Measurements from ENCODE around the gene HOXC11.

HOXC11 gene

DNA sequence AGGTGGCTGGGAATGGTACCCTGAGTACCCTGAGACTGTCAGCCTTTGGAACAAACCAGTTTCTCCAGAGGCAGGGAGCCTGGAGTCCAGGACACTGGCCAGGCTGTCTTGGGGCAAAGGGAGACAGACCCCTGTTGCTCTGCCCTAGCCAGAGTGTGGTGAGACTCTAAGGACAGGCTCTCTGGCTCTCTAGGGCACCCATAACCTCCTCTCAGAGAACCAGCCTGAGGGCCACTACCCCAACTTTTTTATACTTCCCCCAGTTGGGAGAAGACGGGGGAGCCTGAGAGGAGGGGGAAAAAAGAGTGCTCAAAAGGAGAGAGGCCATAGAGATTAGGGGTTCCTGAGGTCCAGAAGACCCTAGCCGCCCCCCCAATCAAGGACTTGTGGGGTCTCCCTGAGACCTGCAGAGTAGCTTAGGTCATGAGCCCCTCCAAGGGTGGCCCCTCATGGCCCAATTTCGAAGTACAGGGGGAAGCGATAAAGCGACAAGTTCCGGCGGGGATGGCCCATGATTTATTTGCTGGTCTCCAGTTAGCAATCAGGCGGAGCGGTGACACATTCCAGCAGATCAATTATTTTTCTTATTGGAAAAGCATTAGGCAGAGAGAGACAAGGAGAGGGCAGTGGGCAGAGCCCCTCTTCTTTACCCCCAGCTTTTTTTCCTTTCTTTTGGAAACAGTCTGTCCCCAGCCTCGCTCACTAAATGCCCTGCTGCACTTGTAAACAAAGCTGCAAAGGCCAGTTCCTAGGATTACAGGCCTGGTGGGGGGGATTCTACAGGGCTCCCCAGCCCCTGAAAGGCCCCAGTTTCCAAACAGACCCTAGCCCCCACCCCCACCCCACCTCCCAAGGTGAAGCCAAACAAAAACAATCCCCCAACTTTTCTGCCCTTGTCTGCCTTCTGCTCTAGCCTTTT is 37.4 kb downstream of the HOXC11 start:
- DNase-seq (ENCODE audit: low read depth), result no peak

- no peak for DNase-seq (ENCODE audit: low read depth)
Observed at GRCh38 chr12:54010972-54011664, 38.2 kb downstream of the HOXC11 start.

DNA sequence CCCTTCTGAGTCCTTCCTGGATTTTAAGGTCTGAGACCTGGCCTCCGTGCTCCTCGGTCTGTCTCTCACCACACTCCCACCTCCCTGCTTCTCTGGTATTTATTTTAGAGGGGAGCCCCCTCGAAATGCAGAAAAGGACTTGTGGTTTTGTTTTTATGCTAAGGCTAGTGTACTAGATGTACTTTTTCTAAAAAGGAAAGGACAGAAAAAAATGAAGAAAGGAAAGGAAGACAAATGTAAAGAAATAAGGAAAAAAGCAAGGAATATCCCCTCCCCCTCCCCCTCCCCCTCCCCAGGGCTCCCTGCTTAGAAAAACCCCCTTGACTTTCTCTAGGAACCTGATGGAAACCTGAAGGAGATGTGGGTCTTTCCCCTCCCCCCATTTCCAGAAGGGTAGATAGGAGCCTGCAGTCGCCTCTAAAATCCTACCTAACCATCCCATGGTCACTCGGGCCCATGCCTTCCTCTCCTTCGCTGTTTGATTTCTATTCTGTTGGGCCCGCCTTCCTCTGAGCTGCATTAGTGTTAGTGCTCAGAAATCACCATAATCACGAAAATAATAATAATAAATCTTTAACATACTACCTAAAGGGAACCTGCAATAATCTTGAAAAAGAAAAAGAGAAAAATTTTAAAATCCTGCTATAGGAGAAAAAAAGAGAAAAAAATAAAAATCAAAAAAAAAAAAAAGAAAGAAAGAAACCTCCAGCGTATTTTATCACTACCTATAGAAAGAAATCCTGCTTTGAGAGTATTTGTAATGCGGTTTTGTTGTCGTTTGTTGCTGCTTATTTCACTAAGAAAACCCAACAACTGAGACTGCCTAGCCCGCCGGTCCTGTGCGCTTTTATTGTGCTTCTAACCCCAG is 39.0 kb downstream of the HOXC11 start:
- no peak for DNase-seq (ENCODE audit: low read depth)

DNA sequence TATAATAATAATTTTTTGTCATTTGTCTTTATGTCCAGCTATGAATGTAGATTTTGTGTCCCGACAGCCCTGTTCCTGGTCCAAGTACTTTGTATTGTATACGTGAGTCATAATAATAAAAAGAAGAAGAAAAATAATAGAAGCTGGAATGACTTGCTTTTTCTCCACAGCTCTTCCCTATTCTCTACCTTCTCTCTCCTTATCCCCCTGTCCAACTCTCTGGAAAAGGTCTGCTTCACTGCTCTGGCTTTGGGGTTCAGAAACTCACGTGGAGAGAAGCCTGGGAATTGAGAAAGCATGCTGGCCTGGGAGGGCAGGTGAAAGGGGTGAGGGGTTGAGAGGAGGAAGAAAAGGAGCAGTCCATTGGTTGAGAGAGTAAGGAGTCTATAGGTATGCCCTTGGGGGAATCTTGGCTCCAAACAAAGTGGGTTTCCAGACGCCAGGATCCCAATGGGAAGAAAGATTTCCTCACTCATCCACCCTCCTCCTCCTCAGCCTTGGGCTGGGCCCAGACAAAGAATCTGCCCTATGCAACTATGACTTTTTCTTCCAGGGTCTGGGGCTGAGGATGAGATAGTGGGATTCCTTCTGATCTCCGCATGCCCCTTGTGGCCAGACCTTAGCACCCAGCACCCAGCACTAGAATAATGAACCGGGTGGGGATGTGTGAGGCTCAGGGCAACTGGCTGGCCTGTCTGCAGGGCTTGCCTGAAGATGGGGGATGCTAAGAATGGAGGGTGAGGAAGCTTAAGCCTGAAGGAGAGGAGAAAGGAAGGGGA is 39.9 kb downstream of the HOXC11 start:
- no peak for DNase-seq (ENCODE audit: low read depth)

DNA sequence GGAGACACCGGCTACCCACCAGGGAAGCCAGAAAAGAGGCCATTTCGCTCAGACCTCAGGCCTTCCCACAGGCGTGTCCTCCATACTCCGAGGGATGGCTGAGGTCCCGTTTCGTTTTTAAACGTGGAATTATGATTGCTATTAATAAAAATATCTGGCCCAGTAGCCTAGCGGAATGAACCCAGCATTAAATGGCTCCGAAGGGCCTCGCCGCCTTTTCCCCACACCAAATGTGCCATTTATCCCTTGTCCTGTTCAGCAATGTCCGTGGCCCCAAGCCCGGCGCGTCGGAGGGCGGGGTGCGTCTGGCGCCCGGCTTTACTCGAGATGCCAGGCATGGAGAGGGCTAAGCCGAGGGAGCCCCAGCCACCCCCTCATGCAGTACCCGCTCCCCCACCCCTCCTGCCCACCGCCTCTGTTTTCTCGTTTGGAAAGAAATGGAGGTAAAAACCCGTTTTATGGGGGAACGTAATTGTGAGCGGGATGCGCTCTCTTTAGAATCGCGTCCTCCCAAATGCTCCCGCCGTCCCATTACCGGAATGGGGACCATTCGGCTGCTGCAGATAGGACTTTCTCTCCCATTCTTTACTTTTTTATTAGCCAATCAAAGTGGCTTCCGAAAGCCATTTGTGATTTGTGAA is 41.6 kb downstream of the HOXC11 start:
- DNase-seq (ENCODE audit: low read depth), result no peak

DNA sequence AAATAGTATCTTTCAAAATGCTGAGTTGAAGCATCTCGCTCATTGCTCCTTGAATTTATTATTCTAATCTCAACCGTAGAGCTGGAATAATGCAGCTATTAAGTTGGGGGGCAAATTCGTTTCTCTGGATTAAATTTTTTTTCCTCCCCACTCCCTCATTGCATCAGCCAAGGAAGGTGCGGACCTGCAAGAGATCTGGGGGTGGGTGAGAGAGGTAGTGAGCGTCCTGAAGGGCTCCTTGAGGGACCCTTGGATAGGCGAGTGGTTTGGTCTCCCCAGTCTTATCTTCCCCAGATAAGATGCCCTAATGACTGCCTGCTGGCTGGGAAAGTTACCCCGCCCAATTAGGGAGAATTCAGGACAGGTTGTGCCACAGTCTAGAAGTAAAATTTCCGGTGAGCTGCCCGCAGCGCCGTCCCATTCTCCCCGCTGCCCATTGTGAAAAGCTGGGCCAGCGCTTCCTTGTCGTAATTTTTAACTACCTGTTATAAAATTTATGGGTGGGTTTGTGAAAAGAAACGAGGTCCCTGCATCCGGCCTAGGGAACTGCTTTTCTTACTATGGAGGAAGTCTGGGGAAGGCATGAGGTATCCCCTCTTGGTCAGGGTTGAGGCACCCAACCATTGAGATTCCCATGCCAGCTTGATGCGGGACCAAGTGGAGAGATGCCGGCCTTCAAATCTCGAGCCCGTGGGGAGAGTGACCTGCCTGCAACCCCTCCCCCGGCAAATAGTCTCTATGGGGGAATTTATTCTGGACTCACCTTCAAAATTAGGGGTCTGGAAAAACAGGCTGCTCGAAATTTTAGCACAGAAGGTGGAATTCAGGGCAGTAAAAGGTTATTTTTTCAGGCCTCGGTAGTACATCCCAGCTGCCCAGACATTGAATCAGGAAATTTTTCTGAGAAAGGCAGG is 42.3 kb downstream of the HOXC11 start:
- DNase-seq (ENCODE audit: low read depth), result no peak

GRCh38 chr12:54016051-54016450 is 43.1 kb downstream of the HOXC11 start:
- no peak for DNase-seq (ENCODE audit: low read depth)

DNA sequence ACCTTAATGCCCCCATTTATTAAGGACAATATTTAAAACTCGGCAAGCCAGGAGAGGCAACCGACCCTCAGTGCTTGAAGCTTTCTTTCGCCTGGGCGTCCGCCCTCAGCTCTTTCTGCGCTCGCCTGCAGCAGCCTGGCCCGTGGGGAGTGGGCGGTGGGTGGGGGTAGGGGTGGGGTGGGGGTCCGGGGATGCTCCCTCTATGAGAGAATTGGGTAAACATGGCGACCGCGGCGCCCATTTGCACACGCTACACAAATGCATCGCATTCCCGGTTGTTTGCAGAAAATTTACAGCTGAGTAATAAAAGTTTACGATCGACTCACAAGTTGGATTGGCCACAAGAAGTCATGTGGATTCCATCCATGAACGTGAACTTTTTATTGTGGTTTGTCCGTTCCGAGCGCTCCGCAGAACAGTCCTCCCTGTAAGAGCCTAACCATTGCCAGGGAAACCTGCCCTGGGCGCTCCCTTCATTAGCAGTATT is 43.6 kb downstream of the HOXC11 start:
- no peak for DNase-seq (ENCODE audit: low read depth)

GRCh38 chr12:54017027-54017788 is 44.3 kb downstream of the HOXC11 start:
- no peak for DNase-seq (ENCODE audit: low read depth)

DNA sequence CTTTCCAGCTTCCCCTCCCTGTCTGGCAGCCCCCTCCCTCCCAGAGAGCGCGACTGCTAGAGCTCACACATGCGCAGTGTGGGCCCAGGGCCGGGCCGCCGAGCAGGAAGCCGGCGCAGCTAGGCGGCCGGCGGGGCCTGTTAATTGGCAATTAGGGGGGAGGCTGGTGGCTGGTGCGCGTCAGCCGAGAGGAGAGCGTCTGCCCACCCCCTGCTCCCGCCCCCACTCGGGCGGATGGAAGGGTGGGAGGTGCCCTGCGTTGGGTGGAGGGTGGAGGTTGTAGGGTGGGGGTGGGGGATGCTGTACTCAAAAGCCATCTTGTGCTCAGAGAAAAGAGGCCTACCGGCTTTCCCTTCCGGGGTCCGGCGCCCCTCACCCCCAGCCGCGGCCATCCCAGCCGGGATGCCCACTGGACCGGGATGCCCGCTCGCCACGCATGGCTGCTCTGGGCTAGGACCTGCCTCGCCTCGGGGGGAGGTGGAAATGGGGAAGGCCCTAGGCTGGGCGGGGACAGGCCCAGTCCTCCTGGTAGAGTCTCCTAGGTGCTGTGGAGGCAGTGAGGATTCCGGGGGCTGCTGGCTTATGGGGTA is 45.0 kb downstream of the HOXC11 start:
- peak; percentile 42 for DNase-seq (ENCODE audit: low read depth)

DNA sequence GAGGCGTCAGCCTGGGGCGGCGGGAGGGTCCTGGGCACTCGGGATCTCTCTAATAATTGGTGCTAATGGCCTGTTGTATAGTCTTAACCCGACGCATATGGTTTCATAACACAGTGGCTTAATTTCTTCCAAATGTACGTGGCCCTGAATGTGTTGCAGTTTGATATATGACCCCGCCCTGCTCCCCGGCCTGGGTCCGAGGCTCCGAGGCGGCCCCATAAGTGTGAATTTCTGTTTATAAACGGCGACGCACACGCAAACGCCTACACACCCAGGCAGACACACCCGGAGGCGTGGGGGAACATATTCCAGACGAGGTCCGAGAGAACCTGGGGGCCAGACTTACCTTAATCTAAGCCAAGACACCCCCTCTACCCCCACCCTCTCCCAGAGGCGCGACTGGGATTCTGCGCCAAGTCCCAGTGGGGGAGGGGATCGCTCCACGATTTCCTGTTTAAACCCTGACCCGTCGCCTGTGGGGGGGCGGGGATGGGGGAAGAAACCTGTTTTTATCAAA is 45.6 kb downstream of the HOXC11 start:
- no peak for DNase-seq (ENCODE audit: low read depth)

GRCh38 chr12:54019091-54019811 is 46.3 kb downstream of the HOXC11 start:
- DNase-seq (ENCODE audit: low read depth), result no peak

GRCh38 chr12:54019924-54020590 is 47.1 kb downstream of the HOXC11 start:
- no peak for DNase-seq (ENCODE audit: low read depth)

- DNase-seq (ENCODE audit: low read depth), result no peak
Observed at GRCh38 chr12:54020591-54021405, 47.9 kb downstream of the HOXC11 start.

GRCh38 chr12:54021432-54022013 is 48.6 kb downstream of the HOXC11 start:
- DNase-seq (ENCODE audit: low read depth), result no peak
